K562 (cell line): Measurements from ENCODE around the gene DAZAP1. TPM values are rescaled to one million over a fixed set of nuclear protein-coding genes. Genes with fewer than 3 reads are reported as not detected.

ENCODE experiments used
- CBFB ChIP-seq: sonication (generic); formaldehyde crosslinking; IDR thresholded peaks from 2 replicates; pipeline ENCODE4 v1.4.0; 2020; ENCODE audit warnings: mild to moderate bottlenecking, missing genetic modification reagents
- CTCFL ChIP-seq: IDR thresholded peaks from 2 replicates; pipeline ENCODE4 v1.6.1; 2011; ENCODE audit warnings: borderline replicate concordance, low read depth, mild to moderate bottlenecking, moderate library complexity, low read length; ENCODE audit not compliant: insufficient read depth, poor library complexity, severe bottlenecking
- MAFF ChIP-seq: IDR thresholded peaks from 2 replicates; pipeline ENCODE4 v1.6.1; 2012; ENCODE audit warnings: low read length, improper control_type of control experiment
- NELFE ChIP-seq: IDR thresholded peaks from 2 replicates; pipeline ENCODE4 v1.6.1; 2011; ENCODE audit warnings: mild to moderate bottlenecking; ENCODE audit not compliant: insufficient read depth, insufficient read length
- NR3C1 ChIP-seq: sonication (generic); formaldehyde crosslinking; IDR thresholded peaks from 2 replicates; pipeline ENCODE4 v1.8.1; 2022; ENCODE audit warnings: missing genetic modification reagents
- SIN3A ChIP-seq, 2 experiments: fragments of 150-350 bp in 1 of 2; IDR thresholded peaks; 2 replicates each; pipeline ENCODE4 v1.6.1; 2011 to 2016; ENCODE audit warnings: borderline replicate concordance in 2 of 2, low read depth in 2 of 2, low read length in 2 of 2, mild to moderate bottlenecking in 2 of 2, moderate library complexity in 2 of 2; ENCODE audit not compliant: control insufficient read depth in 1 of 2
- ZBTB12 ChIP-seq: fragments of 250-450 bp; sonication (Bioruptor Pico); IDR thresholded peaks from 2 replicates; pipeline ENCODE4 v1.4.0; 2020
- ZBTB7A ChIP-seq: IDR thresholded peaks from 2 replicates; pipeline ENCODE4 v1.6.1; 2011; ENCODE audit warnings: low read depth, mild to moderate bottlenecking, low read length, moderate library complexity, borderline replicate concordance; ENCODE audit not compliant: control insufficient read depth
- polyA plus RNA-seq, 8 experiments: library from polyadenylated mRNA; depleted of rRNA in 4 of 8; stranded (reverse) in 5 of 8; unstranded in 3 of 8; fragments of >200 nt; fragmentation: Nextera tagmentation in 2 of 8; fragmentation: Illumina TruSeq in 1 of 8; extraction: Ambion mirVana in 2 of 8; extraction: Trizol in 1 of 8; gene quantifications; 2 replicates each; pipeline versions ENCODE4 v1.2.1 to v1.2.3, GENCODE V29; 2011 to 2014; ENCODE audit warnings: inconsistent platforms in 1 of 8, missing spikeins in 1 of 8
- total RNA-seq, 7 experiments: library from RNA; depleted of rRNA in 6 of 7; stranded (reverse); fragments of >200 nt in 6 of 7; fragmentation: Illumina TruSeq in 2 of 7; extraction: Trizol in 2 of 7; gene quantifications; 2 replicates each; pipeline versions ENCODE4 v1.2.1 to v1.2.3, GENCODE V29; 2011 to 2021; ENCODE audit warnings: low replicate concordance in 1 of 7
- TF ChIP-seq, protein P1 (sequence below), 2 experiments: IDR thresholded peaks; 2 replicates each; pipeline ENCODE4 v1.6.1; 2011; ENCODE audit warnings: borderline replicate concordance in 1 of 2, control low read depth in 1 of 2, low read depth in 1 of 2, low read length in 1 of 2, mild to moderate bottlenecking in 1 of 2, mixed read lengths in 1 of 2, moderate library complexity in 1 of 2; ENCODE audit not compliant: insufficient read depth in 1 of 2, insufficient read length in 1 of 2, poor library complexity in 1 of 2, severe bottlenecking in 1 of 2; ENCODE audit errors: extremely low read depth in 1 of 2
- TF ChIP-seq, protein P2 (sequence below), 2 experiments: fragments of 450-650 bp; conservative IDR thresholded peaks; 2 replicates each; pipeline ENCODE4 v1.6.1; 2017; ENCODE audit warnings: mild to moderate bottlenecking in 2 of 2, moderate library complexity in 2 of 2

The DAZAP1 gene
- total and polyA plus RNA-seq, 9 of the 15 experiments (the other 6 are each of a cell fraction or from before 2014, with no cell fraction given), result 10.8 to 289 (median 142) TPM

DNA sequence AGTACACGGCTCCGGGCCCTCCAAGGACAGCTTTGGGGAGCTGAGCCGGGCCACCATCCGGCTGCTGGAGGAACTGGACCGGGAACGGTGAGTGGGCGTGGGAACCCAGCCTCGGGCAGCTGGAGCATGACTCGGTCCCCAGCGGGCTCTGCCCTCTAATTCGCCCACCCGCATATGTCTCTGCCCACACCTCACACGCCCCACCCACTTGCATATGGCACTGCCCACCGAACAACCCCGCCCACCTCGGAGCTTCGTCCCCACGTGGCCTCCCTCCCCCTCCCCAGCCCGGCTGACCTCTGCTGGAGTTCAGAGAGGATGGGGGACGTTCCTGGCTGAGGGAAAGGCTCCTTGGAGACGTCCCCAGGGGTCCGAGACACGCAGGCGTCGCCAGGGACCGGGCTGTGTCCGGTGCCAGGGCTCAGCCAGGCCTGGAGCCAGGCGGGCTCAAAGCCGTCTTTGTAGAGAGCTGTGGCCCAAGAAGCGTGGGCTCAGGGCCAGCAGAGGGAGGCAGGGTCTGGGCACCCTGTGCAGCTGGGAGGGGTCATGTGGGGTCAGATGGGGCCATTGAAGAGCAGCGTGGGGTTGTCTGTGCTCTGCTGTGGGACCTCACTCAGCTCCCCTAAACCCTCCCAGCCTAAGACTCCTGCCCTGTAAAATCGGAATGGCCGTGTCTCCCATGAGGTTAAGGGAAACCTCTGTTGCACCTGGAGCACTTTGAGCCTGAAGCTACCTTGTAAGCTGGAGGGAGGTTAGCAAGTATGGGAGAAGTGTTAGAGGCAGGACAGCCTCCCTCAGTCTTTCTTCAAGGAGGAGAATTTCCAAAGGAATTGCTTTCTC is 46.4 kb downstream of the DAZAP1 start (continued):
- TF ChIP-seq, protein P1, sequence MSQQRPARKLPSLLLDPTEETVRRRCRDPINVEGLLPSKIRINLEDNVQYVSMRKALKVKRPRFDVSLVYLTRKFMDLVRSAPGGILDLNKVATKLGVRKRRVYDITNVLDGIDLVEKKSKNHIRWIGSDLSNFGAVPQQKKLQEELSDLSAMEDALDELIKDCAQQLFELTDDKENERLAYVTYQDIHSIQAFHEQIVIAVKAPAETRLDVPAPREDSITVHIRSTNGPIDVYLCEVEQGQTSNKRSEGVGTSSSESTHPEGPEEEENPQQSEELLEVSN (IDR thresholded peaks at IDR 0.05; ENCODE audit: borderline replicate concordance in 1 of 2, extremely low read depth in 1 of 2, insufficient read depth in 1 of 2, insufficient read length in 1 of 2, low read depth in 1 of 2, low read length in 1 of 2, poor library complexity in 1 of 2, severe bottlenecking in 1 of 2), result peak in 1 of 2 experiments; percentile 48
- no peak for TF ChIP-seq MAFF
- no peak for TF ChIP-seq ZBTB12 (CRISPR knock-in tag)
- TF ChIP-seq NR3C1 (CRISPR knock-in tag), result 0 out of 2 replicates have a peak, but pooled peaks have one; percentile 24
- TF ChIP-seq ZBTB7A, result peak; percentile 2; the same call in 1 of the 2 replicates
- no peak for TF ChIP-seq CTCFL
- 0 out of 4 replicates have a peak, but pooled peaks of 1 of the 2 experiments have one; percentile 23 for TF ChIP-seq SIN3A (IDR thresholded peaks at IDR 0.05; ENCODE audit: borderline replicate concordance in 2 of 2, control insufficient read depth in 1 of 2, low read depth in 2 of 2, low read length in 2 of 2)
- no peak for TF ChIP-seq NELFE
- TF ChIP-seq, protein P2, sequence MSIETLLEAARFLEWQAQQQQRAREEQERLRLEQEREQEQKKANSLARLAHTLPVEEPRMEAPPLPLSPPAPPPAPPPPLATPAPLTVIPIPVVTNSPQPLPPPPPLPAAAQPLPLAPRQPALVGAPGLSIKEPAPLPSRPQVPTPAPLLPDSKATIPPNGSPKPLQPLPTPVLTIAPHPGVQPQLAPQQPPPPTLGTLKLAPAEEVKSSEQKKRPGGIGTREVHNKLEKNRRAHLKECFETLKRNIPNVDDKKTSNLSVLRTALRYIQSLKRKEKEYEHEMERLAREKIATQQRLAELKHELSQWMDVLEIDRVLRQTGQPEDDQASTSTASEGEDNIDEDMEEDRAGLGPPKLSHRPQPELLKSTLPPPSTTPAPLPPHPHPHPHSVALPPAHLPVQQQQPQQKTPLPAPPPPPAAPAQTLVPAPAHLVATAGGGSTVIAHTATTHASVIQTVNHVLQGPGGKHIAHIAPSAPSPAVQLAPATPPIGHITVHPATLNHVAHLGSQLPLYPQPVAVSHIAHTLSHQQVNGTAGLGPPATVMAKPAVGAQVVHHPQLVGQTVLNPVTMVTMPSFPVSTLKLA (conservative IDR thresholded peaks at IDR 0.05), result peak in 1 of 2 experiments; percentile 52; a peak in 3 of 4 replicates
- TF ChIP-seq CBFB (CRISPR knock-in tag), result no peak
